Muscle of leg (tissue), 11 donors: ENCODE data around the gene IFT22. TPM values are rescaled to one million over a fixed set of nuclear protein-coding genes. Genes with fewer than 3 reads are reported as not detected.
"Not testable (repeated sequence)": the region's sequence is repeated elsewhere in the genome, so short reads cannot be mapped to it uniquely, and the experiment has no call there.

ENCODE experiments used
- DNase-seq: peaks from one replicate; pipeline ENCODE4 v3.0.0; 2013
- H3K27ac ChIP-seq: one replicate; pipeline ENCODE4 v1.5.1; 2013; ENCODE audit warnings: mild to moderate bottlenecking, low read length, control low read depth
- H3K27me3 ChIP-seq: one replicate; pipeline ENCODE4 v1.6.1; 2013; ENCODE audit warnings: low read length; ENCODE audit not compliant: control insufficient read depth, insufficient read depth
- H3K36me3 ChIP-seq: one replicate; pipeline ENCODE4 v1.6.1; 2013; ENCODE audit warnings: low read length; ENCODE audit not compliant: control insufficient read depth, insufficient read depth
- H3K4me1 ChIP-seq: one replicate; pipeline ENCODE4 v1.6.1; 2013; ENCODE audit warnings: low read length; ENCODE audit not compliant: control insufficient read depth, insufficient read depth
- H3K4me3 ChIP-seq: one replicate; pipeline ENCODE4 v1.5.1; 2013; ENCODE audit warnings: low read length, control low read depth
- H3K9me3 ChIP-seq: replicated peaks from 2 replicates; pipeline ENCODE4 v1.6.1; 2013; ENCODE audit warnings: low read depth, low read length; ENCODE audit not compliant: control insufficient read depth
- WGBS: methylation state at CpG from one replicate; pipeline ENCODE4 v1.1.5; 2013; ENCODE audit warnings: missing lambda C conversion rate; ENCODE audit not compliant: insufficient coverage; 5-methylcytosine and 5-hydroxymethylcytosine counted together
- polyA plus RNA-seq, 8 donors: library from polyadenylated mRNA; unstranded; fragments of 120-200 nt; gene quantifications; one replicate each; pipeline versions ENCODE4 v1.2.1 to v1.2.3, GENCODE V29; 2013; ENCODE audit warnings: inconsistent platforms in 1 of 8, low replicate concordance in 1 of 8; ENCODE audit not compliant: insufficient read length in 8 of 8, insufficient read depth in 1 of 8
- total RNA-seq: library from RNA; stranded (reverse); fragments of 120-200 nt; gene quantifications from one replicate; pipeline ENCODE4 v1.2.4, GENCODE V29; 2013

Gene IFT22
- total and polyA plus RNA-seq, 9 donors, result 25.4 to 31.6 (median 28.3) TPM

DNA sequence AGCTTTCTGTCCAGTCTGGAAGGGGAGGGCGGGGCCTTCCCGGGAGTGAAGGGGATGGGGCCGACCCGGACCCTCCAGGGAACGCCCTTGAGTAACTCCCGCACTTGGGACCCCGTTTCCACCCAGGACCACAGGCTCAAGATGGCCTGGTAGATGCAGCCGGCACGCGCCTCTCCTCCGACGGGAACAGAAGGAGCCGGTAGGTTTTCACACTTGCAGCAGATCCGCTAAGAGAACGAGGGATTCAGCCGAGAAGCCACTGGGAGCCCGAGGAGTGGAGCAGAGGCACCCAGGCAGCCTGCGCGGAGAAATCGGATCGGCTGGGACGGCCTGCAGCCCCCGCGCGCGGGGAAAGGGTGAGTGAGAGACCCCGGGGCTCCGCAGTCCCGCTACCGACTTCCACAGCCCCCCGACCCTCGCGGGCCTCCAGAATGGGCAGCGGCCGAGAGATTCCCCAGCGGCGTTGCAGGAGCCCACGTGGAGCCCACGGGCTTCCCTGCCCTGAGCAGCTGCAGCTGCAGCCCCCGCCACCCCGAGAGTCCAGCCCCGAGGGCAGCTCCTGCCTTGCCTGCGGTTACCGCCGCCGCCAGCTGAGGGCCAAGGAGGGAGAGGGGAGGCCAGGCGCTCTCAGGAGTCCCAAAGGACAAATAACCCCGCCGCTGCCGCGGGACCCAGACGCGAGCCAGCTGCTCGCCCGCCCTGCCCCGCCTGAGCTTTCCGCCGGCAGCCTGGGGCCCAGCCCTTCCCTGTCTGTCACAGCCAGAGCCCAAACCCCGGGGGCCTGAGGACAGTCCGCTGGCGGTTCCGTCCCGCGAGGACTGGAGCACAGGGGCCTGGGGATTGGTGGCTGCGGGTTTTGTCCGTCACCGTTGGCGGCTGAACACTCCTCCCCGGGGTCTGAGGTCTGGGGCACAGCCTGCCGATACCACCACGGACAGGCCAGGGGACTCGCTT lies 21.8 kb downstream of the IFT22 start:
- Histone ChIP-seq H3K27me3 (peaks cover 70% of the 10 kb centered on the region), H3K4me3 (no peak overlapping the region), H3K27ac (no peak overlapping the region), H3K4me1 (peaks cover 14% of the 10 kb centered on the region), H3K36me3 (no peaks in the 10 kb centered on the region), H3K9me3 (peaks cover 19% of the 10 kb centered on the region)
- no peak for DNase-seq
- 2% methylated on average over 72 of the region's 72 CpGs for WGBS

DNA sequence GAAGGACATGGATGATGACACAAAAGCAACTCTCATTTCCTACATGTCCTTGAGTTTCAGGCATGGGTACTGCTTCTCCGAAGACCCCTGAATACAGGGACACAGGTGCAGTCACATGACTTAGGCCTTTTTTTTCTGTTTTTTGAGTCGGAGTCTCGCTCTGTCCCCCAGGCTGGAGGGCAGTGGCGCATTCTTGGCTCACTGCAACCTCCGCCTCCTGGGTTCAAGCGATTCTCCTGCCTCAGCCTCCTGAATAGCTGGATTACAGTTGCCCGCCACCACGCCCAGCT lies 26.8 kb downstream of the IFT22 start:
- Histone ChIP-seq H3K27me3 (peaks cover 68% of the 10 kb centered on the region), H3K36me3 (no peaks in the 10 kb centered on the region), H3K4me1 (peaks cover 4% of the 10 kb centered on the region), H3K4me3 (no peak overlapping the region), H3K27ac (no peak overlapping the region), H3K9me3 (no peaks in the 10 kb centered on the region)
- WGBS, result 44% methylated on average over 3 of the region's 8 CpGs
- DNase-seq, result no peak

DNA sequence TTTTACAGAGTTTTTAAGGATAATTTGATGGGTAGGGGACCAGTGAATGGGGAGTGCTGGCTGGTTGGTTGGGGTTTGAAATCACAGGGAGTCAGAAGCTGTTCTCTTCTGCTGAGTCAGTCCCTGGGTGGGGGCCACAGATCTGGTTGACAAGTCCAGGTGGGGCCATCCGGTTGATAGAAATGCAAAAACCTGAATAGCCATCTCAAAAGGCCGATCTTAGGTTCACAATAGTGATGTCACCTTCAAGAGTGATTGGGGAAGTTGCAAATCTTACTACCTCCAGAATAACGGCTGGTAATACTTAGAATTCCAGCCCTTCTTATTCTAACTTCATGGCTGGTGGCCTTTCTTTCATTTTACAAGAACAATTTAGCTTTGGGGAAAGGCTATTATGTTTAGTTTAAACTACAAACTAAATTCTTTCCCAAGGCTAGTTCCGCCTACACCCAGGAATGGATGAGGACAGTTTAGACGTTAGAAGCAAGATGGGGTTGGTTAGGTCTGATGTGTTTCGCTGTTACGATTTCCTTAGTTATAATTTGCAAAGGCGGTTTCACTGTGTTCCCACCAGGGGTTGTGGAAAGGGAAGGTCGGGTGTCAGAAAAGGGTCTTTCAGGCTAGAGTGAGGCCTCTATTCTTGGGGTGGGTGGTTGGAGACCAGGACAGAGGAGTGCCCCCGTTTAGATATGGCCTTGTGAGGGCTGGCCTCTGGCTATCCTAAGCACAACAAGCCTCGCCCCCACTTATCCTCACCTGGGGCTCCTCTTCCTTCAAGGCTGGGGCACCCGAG lies 27.4 kb downstream of the IFT22 start:
- Histone ChIP-seq H3K27me3 (peaks cover 66% of the 10 kb centered on the region), H3K9me3 (no peaks in the 10 kb centered on the region), H3K27ac (no peak overlapping the region), H3K4me3 (no peak overlapping the region), H3K36me3 (no peaks in the 10 kb centered on the region), H3K4me1 (no peaks in the 10 kb centered on the region)
- 27% methylated on average over 5 of the region's 12 CpGs for WGBS
- DNase-seq, result no peak

- not testable (repeated sequence) for DNase-seq, H3K4me3 ChIP-seq, H3K36me3 ChIP-seq, H3K9me3 ChIP-seq, H3K4me1 ChIP-seq, H3K27ac ChIP-seq
- H3K27me3 ChIP-seq, result peaks cover 62% of the 10 kb centered on the region
- 46% methylated on average over 7 of the region's 16 CpGs for WGBS
Measured at GRCh38 chr7:101293069-101294021, 28.3 kb downstream of the IFT22 start.

- not testable (repeated sequence) for H3K4me1 ChIP-seq, DNase-seq, H3K4me3 ChIP-seq, H3K9me3 ChIP-seq, H3K36me3 ChIP-seq, H3K27ac ChIP-seq
- H3K27me3 ChIP-seq, result peaks cover 60% of the 10 kb centered on the region
- no CpG with 5 or more reads among the region's 5 CpGs for WGBS
Measured at GRCh38 chr7:101292566-101292965, 29.0 kb downstream of the IFT22 start.

DNA sequence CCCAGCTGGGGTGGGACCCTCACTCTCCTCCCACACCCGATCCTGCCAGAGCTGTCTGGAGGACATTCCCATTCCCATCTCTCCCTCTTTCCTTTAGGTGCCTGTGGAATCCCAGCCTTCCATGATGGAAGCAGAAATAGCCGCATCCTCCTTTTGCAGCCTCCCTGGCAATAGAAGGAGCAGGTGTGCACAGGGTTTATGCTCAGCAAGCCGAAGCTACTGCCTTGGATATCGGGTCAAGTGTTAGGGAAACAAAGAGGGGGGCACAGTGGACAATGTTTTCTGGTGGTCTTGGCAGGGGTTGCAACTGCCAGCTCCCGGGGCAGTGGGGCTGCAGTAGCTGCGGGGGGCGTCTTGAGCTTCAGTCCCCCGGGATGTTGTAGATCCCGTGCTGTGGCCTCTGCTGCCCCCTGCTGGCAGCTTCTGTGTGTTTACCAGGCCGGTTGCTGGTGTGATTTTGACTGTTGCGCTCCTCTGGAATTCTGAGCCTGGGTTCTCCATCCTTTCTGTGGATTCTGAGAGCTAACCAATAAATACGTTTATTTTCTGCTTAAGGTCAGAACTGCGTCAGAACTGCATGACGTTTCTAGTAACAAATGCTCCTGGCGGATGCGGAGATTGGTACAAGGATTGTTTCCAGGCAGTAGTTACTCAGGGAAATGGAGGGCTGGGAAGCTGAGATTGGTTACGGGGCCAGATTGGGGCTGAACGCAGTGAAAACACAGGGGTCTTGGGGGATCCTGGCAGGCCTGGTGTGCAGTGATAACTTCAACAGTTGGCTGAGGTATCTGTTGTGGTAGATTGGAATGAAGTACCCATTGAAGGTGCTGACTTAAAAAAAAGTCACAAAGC lies 31.2 kb downstream of the IFT22 start:
- not testable (repeated sequence) for H3K36me3 ChIP-seq, H3K9me3 ChIP-seq, H3K4me3 ChIP-seq, H3K27ac ChIP-seq, DNase-seq, H3K4me1 ChIP-seq
- H3K27me3 ChIP-seq, result peaks cover 53% of the 10 kb centered on the region
- WGBS, result 22% methylated on average over 11 of the region's 18 CpGs

- H3K9me3 ChIP-seq, DNase-seq, H3K27ac ChIP-seq, H3K36me3 ChIP-seq, H3K4me3 ChIP-seq, H3K4me1 ChIP-seq: not testable (repeated sequence)
- WGBS, result 57% methylated on average over 1 of the region's 4 CpGs
- peaks cover 48% of the 10 kb centered on the region for H3K27me3 ChIP-seq
Measured at GRCh38 chr7:101289687-101290086, 31.9 kb downstream of the IFT22 start.

GRCh38 chr7:101288439-101288838 lies 33.2 kb downstream of the IFT22 start:
- Histone ChIP-seq H3K4me1 (no peaks in the 10 kb centered on the region), H3K27ac (no peak overlapping the region), H3K9me3 (no peaks in the 10 kb centered on the region), H3K4me3 (no peak overlapping the region), H3K36me3 (no peaks in the 10 kb centered on the region), H3K27me3 (peaks cover 38% of the 10 kb centered on the region)
- no peak for DNase-seq
- WGBS, result no CpG with 5 or more reads among the region's 3 CpGs

- no peak for DNase-seq
- Histone ChIP-seq H3K9me3 (no peaks in the 10 kb centered on the region), H3K27me3 (peaks cover 26% of the 10 kb centered on the region), H3K4me3 (no peak overlapping the region), H3K4me1 (peaks cover 4% of the 10 kb centered on the region), H3K36me3 (no peaks in the 10 kb centered on the region), H3K27ac (no peak overlapping the region)
- WGBS, result 47% methylated on average over 3 of the region's 6 CpGs
Measured at GRCh38 chr7:101287032-101287431, 34.6 kb downstream of the IFT22 start.
